ENCODE data around the gene ZNF84.
A peak's percentile ranks its signal among the peaks of the same experiment; 100 is the strongest.

DNA sequence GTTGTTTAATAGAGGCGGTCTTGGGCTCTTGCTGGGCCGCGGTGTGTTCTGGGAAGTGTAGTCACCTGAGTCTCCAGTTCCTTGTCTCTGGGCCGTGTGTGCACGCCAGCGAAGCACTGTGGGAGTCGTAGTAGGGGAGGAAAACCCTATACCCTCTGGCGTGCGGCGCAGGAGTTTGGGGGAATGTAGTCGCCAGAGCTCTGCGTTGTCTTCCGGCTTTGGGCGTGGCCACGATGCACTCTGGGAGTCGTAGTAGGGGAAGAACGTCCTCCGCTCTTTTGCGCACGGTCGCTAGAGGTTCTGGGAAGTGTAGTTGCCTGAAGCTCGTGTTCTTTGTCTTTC is 42.7 kb downstream of the ZNF84 start:
- peak; percentile 80 for TF ChIP-seq PHF20 (IDR thresholded peaks at IDR 0.05; ENCODE audit: partially characterized antibody)
- no peak for TF ChIP-seq THRA (IDR thresholded peaks at IDR 0.05)

Measured in K562 (cell line).